ENCODE results near the gene TSHZ3. TPM values are rescaled to one million over a fixed set of nuclear protein-coding genes. Genes with fewer than 3 reads are reported as not detected.

Gene TSHZ3
- total RNA-seq, 1 donor from 2014 or later = 1.6 TPM

- no peak for DNase-seq (ENCODE audit: low read depth)
These were observed 122.9 kb downstream of the TSHZ3 start for GRCh38 chr19:31226151-31226935.

Measured in renal cortical epithelial cell (primary cell).